ENCODE results near the gene TMC1.

DNA sequence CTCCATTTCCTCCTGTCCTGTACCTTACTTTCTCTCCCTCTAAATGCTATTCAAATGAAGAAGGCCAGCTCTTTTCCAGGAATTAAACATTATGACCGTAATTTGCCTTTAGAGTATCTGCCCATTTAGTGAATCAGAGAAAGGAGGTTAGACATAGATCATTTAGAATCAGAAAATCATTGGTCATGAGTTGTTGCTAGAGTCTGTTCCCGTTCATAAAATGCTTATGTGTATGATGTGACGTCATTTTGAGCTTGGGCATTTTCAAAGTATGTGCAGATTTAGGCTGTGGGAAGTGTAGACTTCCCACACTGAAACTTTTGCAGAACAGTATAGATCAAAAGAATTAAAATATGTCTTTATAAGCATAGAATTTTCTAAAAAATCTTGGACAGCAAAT, 268.5 kb downstream of the TMC1 start:
- TF ChIP-seq, protein P1, sequence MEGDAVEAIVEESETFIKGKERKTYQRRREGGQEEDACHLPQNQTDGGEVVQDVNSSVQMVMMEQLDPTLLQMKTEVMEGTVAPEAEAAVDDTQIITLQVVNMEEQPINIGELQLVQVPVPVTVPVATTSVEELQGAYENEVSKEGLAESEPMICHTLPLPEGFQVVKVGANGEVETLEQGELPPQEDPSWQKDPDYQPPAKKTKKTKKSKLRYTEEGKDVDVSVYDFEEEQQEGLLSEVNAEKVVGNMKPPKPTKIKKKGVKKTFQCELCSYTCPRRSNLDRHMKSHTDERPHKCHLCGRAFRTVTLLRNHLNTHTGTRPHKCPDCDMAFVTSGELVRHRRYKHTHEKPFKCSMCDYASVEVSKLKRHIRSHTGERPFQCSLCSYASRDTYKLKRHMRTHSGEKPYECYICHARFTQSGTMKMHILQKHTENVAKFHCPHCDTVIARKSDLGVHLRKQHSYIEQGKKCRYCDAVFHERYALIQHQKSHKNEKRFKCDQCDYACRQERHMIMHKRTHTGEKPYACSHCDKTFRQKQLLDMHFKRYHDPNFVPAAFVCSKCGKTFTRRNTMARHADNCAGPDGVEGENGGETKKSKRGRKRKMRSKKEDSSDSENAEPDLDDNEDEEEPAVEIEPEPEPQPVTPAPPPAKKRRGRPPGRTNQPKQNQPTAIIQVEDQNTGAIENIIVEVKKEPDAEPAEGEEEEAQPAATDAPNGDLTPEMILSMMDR (IDR thresholded peaks at IDR 0.05), result no peak
- no peak for TF ChIP-seq POLR2A (IDR thresholded peaks at IDR 0.05)

All from suprapubic skin (tissue), 3 donors.